GM12892 (cell line): ENCODE measurements around the gene WDFY2.

Experiments used
- POLR2AphosphoS5 ChIP-seq: IDR thresholded peaks from 2 replicates; pipeline ENCODE4 v1.6.1; 2011; ENCODE audit warnings: low read depth, low read length, control low read depth
- TAF1 ChIP-seq: IDR thresholded peaks from 2 replicates; pipeline ENCODE4 v1.6.1; 2011; ENCODE audit warnings: low read depth, mild to moderate bottlenecking, control low read depth, low read length, borderline replicate concordance

GRCh38 chr13:51678420-51678819 is 94.2 kb downstream of the WDFY2 start:
- TF ChIP-seq TAF1 = no peak
- no peak for TF ChIP-seq POLR2AphosphoS5
